ENCODE data around the gene VAV2.

The VAV2 gene

GRCh38 chr9:133834080-133834976 lies 157.8 kb downstream of the VAV2 start:
- H3K4me3 ChIP-seq (ENCODE audit: control insufficient read depth, low read depth, low read length): no peak overlapping the region
- no peak for DNase-seq (ENCODE audit: low read depth)
- no peak for TF ChIP-seq CTCF (conservative IDR thresholded peaks at IDR 0.05; ENCODE audit: control insufficient read depth, insufficient read depth, low read depth, low read length)

GRCh38 chr9:133833388-133834025 lies 158.6 kb downstream of the VAV2 start:
- no peak overlapping the region for H3K4me3 ChIP-seq (ENCODE audit: control insufficient read depth, low read depth, low read length)
- DNase-seq (ENCODE audit: low read depth): no peak
- no peak for TF ChIP-seq CTCF (conservative IDR thresholded peaks at IDR 0.05; ENCODE audit: control insufficient read depth, insufficient read depth, low read depth, low read length)

- DNase-seq (ENCODE audit: low read depth): no peak
- TF ChIP-seq CTCF (conservative IDR thresholded peaks at IDR 0.05; ENCODE audit: control insufficient read depth, insufficient read depth, low read depth, low read length): no peak
Measured at GRCh38 chr9:133832877-133833276, 159.2 kb downstream of the VAV2 start.

GRCh38 chr9:133830711-133831110 lies 161.4 kb downstream of the VAV2 start:
- no peak overlapping the region for H3K4me3 ChIP-seq (ENCODE audit: control insufficient read depth, low read depth, low read length)
- TF ChIP-seq CTCF (conservative IDR thresholded peaks at IDR 0.05; ENCODE audit: control insufficient read depth, insufficient read depth, low read depth, low read length): no peak
- DNase-seq (ENCODE audit: low read depth): no peak

More at GRCh38 chr9:133832877-133833276, 159.2 kb downstream of the VAV2 start:
- H3K4me3 ChIP-seq (ENCODE audit: control insufficient read depth, low read depth, low read length): no peak overlapping the region

- no peak for TF ChIP-seq CTCF (conservative IDR thresholded peaks at IDR 0.05; ENCODE audit: control insufficient read depth, insufficient read depth, low read depth, low read length)
- DNase-seq (ENCODE audit: low read depth): peak; percentile 14
- no peak overlapping the region for H3K4me3 ChIP-seq (ENCODE audit: control insufficient read depth, low read depth, low read length)
Measured at GRCh38 chr9:133830310-133830709, 161.8 kb downstream of the VAV2 start.

- TF ChIP-seq CTCF (conservative IDR thresholded peaks at IDR 0.05; ENCODE audit: control insufficient read depth, insufficient read depth, low read depth, low read length): no peak
- DNase-seq (ENCODE audit: low read depth): no peak
- H3K4me3 ChIP-seq (ENCODE audit: control insufficient read depth, low read depth, low read length): no peak overlapping the region
Measured at GRCh38 chr9:133828338-133828997, 163.7 kb downstream of the VAV2 start.

All from fibroblast of mammary gland (primary cell).